HEK293 (cell line): ENCODE data around the gene UACA.

Experiments used
- CTCF ChIA-PET: fragments of 350-600 bp; formaldehyde crosslinking; extraction: SDS; loops from one replicate; lab custom pipeline; 2021; ENCODE audit warnings: antibody characterized with exemption; lab: Yijun Ruan, JAX
- POLR2A ChIA-PET: fragments of 300-600 bp; formaldehyde crosslinking; extraction: SDS; loops from one replicate; lab custom pipeline; 2020; ENCODE audit warnings: antibody characterized with exemption, inconsistent platforms; lab: Yijun Ruan, JAX
- H3K27ac ChIP-seq: fragments of 200-500 bp; sonication (Bioruptor generic); 2 replicates; pipeline ENCODE4 v1.5.1; 2014; ENCODE audit warnings: low read depth, low read length, control low read depth, inconsistent platforms; ENCODE audit errors: extremely low read depth
- H3K36me3 ChIP-seq, 2 experiments: fragments of 200-500 bp in 1 of 2; sonication (Bioruptor generic) in 1 of 2; 1 replicate in 1 of 2; 2 replicates in 1 of 2; pipeline ENCODE4 v1.5.1; 2014 to 2017; ENCODE audit warnings: inconsistent platforms in 2 of 2, low read length in 2 of 2; ENCODE audit not compliant: control insufficient read depth in 2 of 2, insufficient read depth in 1 of 2
- H3K4me1 ChIP-seq: fragments of 200-500 bp; sonication (Bioruptor generic); 2 replicates; pipeline ENCODE4 v1.5.1; 2014; ENCODE audit warnings: mild to moderate bottlenecking, low read length, inconsistent platforms; ENCODE audit not compliant: control insufficient read depth, insufficient read depth
- H3K4me3 ChIP-seq: 2 replicates; pipeline ENCODE4 v1.5.1; 2011; ENCODE audit warnings: low read depth, mild to moderate bottlenecking, control low read depth, low read length, moderate library complexity
- H3K9me3 ChIP-seq: fragments of 200-500 bp; sonication (Bioruptor generic); 2 replicates; pipeline ENCODE4 v1.5.1; 2014; ENCODE audit warnings: low read depth, low read length, inconsistent platforms; ENCODE audit not compliant: control insufficient read depth, insufficient read depth
- HOXD13 ChIP-seq: sonication (generic); formaldehyde crosslinking; IDR thresholded peaks from 2 replicates; pipeline ENCODE4 v1.8.0; 2022; ENCODE audit warnings: missing genetic modification reagents, borderline replicate concordance
- PRDM2 ChIP-seq: fragments of 450-650 bp; formaldehyde crosslinking; IDR thresholded peaks from 2 replicates; pipeline ENCODE4 v1.5.1; 2016; ENCODE audit warnings: missing biosample characterization, missing genetic modification characterization, borderline replicate concordance
- REPIN1 ChIP-seq: fragments of 450-650 bp; formaldehyde crosslinking; IDR thresholded peaks from 2 replicates; pipeline ENCODE4 v1.5.1; 2017; ENCODE audit warnings: missing biosample characterization, missing genetic modification characterization, low read depth
- TSHZ1 ChIP-seq: fragments of 450-650 bp; formaldehyde crosslinking; IDR thresholded peaks from 2 replicates; pipeline ENCODE4 v1.5.1; 2016; ENCODE audit warnings: missing biosample characterization, missing genetic modification characterization, borderline replicate concordance
- ZFHX2 ChIP-seq: fragments of 450-650 bp; formaldehyde crosslinking; conservative IDR thresholded peaks from 2 replicates; pipeline ENCODE4 v1.5.1; 2016; ENCODE audit warnings: missing biosample characterization, missing genetic modification characterization
- ZFP3 ChIP-seq: fragments of 450-650 bp; formaldehyde crosslinking; IDR thresholded peaks from 2 replicates; pipeline ENCODE4 v1.5.1; 2016; ENCODE audit warnings: low read depth, missing biosample characterization, missing genetic modification characterization
- ZFP69B ChIP-seq: fragments of 450-650 bp; formaldehyde crosslinking; IDR thresholded peaks from 2 replicates; pipeline ENCODE4 v1.5.1; 2016; ENCODE audit warnings: missing biosample characterization, missing genetic modification characterization
- ZNF404 ChIP-seq: fragments of 450-650 bp; formaldehyde crosslinking; IDR thresholded peaks from 2 replicates; pipeline ENCODE4 v1.5.1; 2017; ENCODE audit warnings: missing biosample characterization, missing genetic modification characterization
- ZNF510 ChIP-seq: fragments of 450-650 bp; formaldehyde crosslinking; IDR thresholded peaks from 2 replicates; pipeline ENCODE4 v1.5.1; 2018; ENCODE audit warnings: mild to moderate bottlenecking, missing genetic modification characterization, missing biosample characterization; ENCODE audit not compliant: insufficient replicate concordance
- ZNF544 ChIP-seq: fragments of 450-650 bp; formaldehyde crosslinking; IDR thresholded peaks from 2 replicates; pipeline ENCODE4 v1.5.0; 2017; ENCODE audit warnings: missing biosample characterization, missing genetic modification characterization
- ZNF580 ChIP-seq: fragments of 450-650 bp; formaldehyde crosslinking; IDR thresholded peaks from 2 replicates; pipeline ENCODE4 v1.5.1; 2016; ENCODE audit warnings: missing biosample characterization, missing genetic modification characterization
- ZNF664 ChIP-seq: fragments of 450-650 bp; formaldehyde crosslinking; IDR thresholded peaks from 2 replicates; pipeline ENCODE4 v1.5.1; 2016; ENCODE audit warnings: missing biosample characterization, missing genetic modification characterization
- ZNF692 ChIP-seq: fragments of 450-650 bp; formaldehyde crosslinking; IDR thresholded peaks from 2 replicates; pipeline ENCODE4 v1.5.1; 2016; ENCODE audit warnings: missing biosample characterization, missing genetic modification characterization
- ZSCAN18 ChIP-seq: fragments of 450-650 bp; formaldehyde crosslinking; IDR thresholded peaks from 2 replicates; pipeline ENCODE4 v1.5.1; 2016; ENCODE audit warnings: missing biosample characterization, missing genetic modification characterization

The UACA gene

GRCh38 chr15:70781236-70781635 is 17.9 kb upstream of the UACA start:
- Histone ChIP-seq H3K4me1 (peaks cover 4% of the 10 kb centered on the region), H3K27ac (no peak overlapping the region), H3K36me3 (no peaks in the 10 kb centered on the region), H3K4me3 (no peak overlapping the region), H3K9me3 (no peaks in the 10 kb centered on the region)
- ChIA-PET CTCF (interaction anchor here (4.1 kb wide), 1 partner anchor 31 kb away, joined by 19 read pairs; no protein-coding TSS in a partner anchor), POLR2A (no interaction called here)
- TF ChIP-seq REPIN1 (tag by site-specific recombination) (no peak), ZNF544 (no peak), ZSCAN18 (no peak), TSHZ1 (tag by site-specific recombination) (no peak), HOXD13 (CRISPR knock-in tag) (no peak), ZFP3 (tag by site-specific recombination) (no peak), ZFHX2 (no peak), ZNF510 (tag by site-specific recombination) (no peak), ZNF580 (tag by site-specific recombination) (no peak)

GRCh38 chr15:70778258-70779076 is 15.1 kb upstream of the UACA start:
- ChIA-PET CTCF (interaction anchor here (4.1 kb wide), 1 partner anchor 33 kb away, joined by 19 read pairs; no protein-coding TSS in a partner anchor), POLR2A (interaction anchor here (0.7 to 1.7 kb wide), 7 partner anchors 9 to 1210 kb away, joined by 3 to 8 read pairs (median 5); partner anchors contain the start of gene UACA)
- Histone ChIP-seq H3K4me1 (peaks cover 4% of the 10 kb centered on the region), H3K27ac (no peak overlapping the region), H3K36me3 (no peaks in the 10 kb centered on the region), H3K4me3 (no peak overlapping the region), H3K9me3 (no peaks in the 10 kb centered on the region)
- TF ChIP-seq ZFP69B (tag by site-specific recombination) (0 out of 2 replicates have a peak, but pooled peaks have one; percentile 23), PRDM2 (tag by site-specific recombination) (no peak), ZNF692 (tag by site-specific recombination) (peak; percentile 62; the same call in 1 of the 2 replicates), ZNF664 (tag by site-specific recombination) (peak; percentile 90), ZNF404 (tag by site-specific recombination) (no peak)
